Right atrium auricular region (tissue), 2 donors: ENCODE data around the gene OSGEPL1. TPM values are rescaled to one million over a fixed set of nuclear protein-coding genes. Genes with fewer than 3 reads are reported as not detected.
"Not testable (repeated sequence)": the region's sequence is repeated elsewhere in the genome, so short reads cannot be mapped to it uniquely, and the experiment has no call there.

Experiments used
- DNase-seq: peaks from one replicate; pipeline ENCODE4 v3.0.0-alpha.2; 2019; ENCODE audit warnings: low spot score
- H3K27ac ChIP-seq, 2 donors: fragments of 200-600 bp; sonication (generic); 1 replicate in 1 of 2; 2 replicates in 1 of 2; pipeline ENCODE4 v1.5.1; 2016 to 2019
- H3K27me3 ChIP-seq, 2 donors: fragments of 200-600 bp; sonication (generic); one replicate each; pipeline versions ENCODE4 v1.5.1 to v1.6.0; 2017 to 2019
- H3K36me3 ChIP-seq: fragments of 200-600 bp; sonication (generic); one replicate; pipeline ENCODE4 v1.5.1; 2016
- H3K4me1 ChIP-seq, 2 donors: fragments of 200-600 bp; sonication (generic); one replicate each; pipeline versions ENCODE4 v1.5.1 to v1.6.0; 2017 to 2019
- H3K4me3 ChIP-seq, 2 donors: fragments of 200-600 bp; sonication (generic); 1 replicate in 1 of 2; 2 replicates in 1 of 2; pipeline ENCODE4 v1.5.1; 2017 to 2019; ENCODE audit warnings: mild to moderate bottlenecking in 1 of 2, moderate library complexity in 1 of 2
- H3K9me3 ChIP-seq, 2 donors: fragments of 200-600 bp; sonication (generic); one replicate each; pipeline ENCODE4 v1.5.1; 2019
- CTCF ChIP-seq, 2 donors: fragments of 200-600 bp; sonication (generic); IDR thresholded peaks; one replicate each; pipeline ENCODE4 v1.5.1; 2019; ENCODE audit warnings: antibody characterized with exemption in 2 of 2
- total RNA-seq, 2 donors: library from RNA; depleted of rRNA; stranded (reverse); fragments of >200 nt; gene quantifications; one replicate each; pipeline ENCODE4 v1.1.0, GENCODE V29; 2016

Gene OSGEPL1
- total RNA-seq, 2 donors from 2014 or later = 5.3 to 8.1 TPM

GRCh38 chr2:189762229-189762550, 402 bp downstream of the OSGEPL1 start:
- H3K4me1 ChIP-seq = peaks cover 0 to 15% of the 10 kb centered on the region in 2 donors
- H3K36me3 ChIP-seq = peaks cover 7% of the 10 kb centered on the region
- H3K27ac ChIP-seq = peak overlapping the region; percentile 90 to 92
- no peak for DNase-seq
- H3K9me3 ChIP-seq = no peaks in the 10 kb centered on the region
- H3K4me3 ChIP-seq = peak overlapping the region; percentile 70 to 78
- TF ChIP-seq CTCF (IDR thresholded peaks at IDR 0.05) = no peak
- H3K27me3 ChIP-seq = no peaks in the 10 kb centered on the region

DNA sequence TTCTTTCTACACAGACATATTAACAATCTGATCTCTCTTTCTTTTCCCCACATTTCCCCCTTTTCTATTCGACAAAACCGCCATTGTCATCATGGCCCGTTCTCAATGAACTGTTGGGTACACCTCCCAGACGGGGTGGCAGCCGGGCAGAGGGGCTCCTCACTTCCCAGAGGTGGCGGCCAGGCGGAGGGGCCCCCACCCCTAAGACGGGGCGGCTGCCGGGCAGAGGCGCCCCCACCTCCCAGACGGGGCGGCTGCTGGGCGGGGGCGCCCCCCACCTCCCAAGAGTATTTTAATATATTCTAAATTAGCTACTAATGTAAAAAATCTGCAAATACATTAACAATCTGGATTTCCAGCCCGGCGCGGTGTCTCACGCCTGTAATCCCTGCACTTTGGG, 2.4 kb downstream of the OSGEPL1 start:
- H3K27ac ChIP-seq, H3K9me3 ChIP-seq, H3K4me3 ChIP-seq, H3K27me3 ChIP-seq, DNase-seq, H3K36me3 ChIP-seq: not testable (repeated sequence)
- H3K4me1 ChIP-seq = peaks cover 0 to 15% of the 10 kb centered on the region in 2 donors

- peaks cover 14% of the 10 kb centered on the region for H3K36me3 ChIP-seq
- TF ChIP-seq CTCF (IDR thresholded peaks at IDR 0.05) = no peak
- H3K4me3 ChIP-seq = no peak overlapping the region
- H3K4me1 ChIP-seq = peaks cover 0 to 2% of the 10 kb centered on the region in 2 donors
- H3K27ac ChIP-seq = no peak overlapping the region
- H3K27me3 ChIP-seq = no peaks in the 10 kb centered on the region
- H3K9me3 ChIP-seq = no peaks in the 10 kb centered on the region
- DNase-seq = no peak
Measured at GRCh38 chr2:189756311-189756952, 6.2 kb downstream of the OSGEPL1 start.

DNA sequence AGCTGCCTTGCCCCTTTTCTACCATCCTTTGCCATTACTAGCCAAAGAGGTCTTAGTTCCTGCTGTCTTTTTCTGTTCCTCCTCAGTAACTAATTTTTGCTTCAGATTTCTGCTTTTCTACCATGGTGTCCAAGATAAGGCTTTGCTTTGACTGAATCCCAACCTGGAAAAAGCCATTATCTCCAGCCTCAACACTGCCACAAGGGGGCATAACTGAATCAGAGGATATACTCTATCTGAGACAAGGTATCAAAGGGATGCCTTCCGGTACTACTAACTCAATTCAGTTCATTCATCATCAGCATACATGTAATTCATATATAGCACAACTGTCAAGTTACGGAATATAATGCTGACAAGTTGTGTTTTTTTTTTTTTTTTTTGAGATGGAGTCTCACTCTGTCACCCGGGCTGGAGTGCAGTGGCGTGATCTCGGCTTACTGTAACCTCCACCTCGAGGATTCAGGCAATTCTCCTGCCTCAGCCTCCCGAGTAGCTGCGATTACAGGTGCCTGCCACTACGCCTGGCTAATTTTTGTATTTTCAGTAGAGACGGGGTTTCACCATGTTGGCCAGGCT, 11.4 kb downstream of the OSGEPL1 start:
- peak in 1 of 2 donors; percentile 58 for TF ChIP-seq CTCF (IDR thresholded peaks at IDR 0.05)
- Histone ChIP-seq H3K9me3 (no peaks in the 10 kb centered on the region), H3K36me3 (peaks cover 44% of the 10 kb centered on the region), H3K4me3 (no peak overlapping the region), H3K4me1 (no peaks in the 10 kb centered on the region), H3K27me3 (no peaks in the 10 kb centered on the region), H3K27ac (no peak overlapping the region)
- no peak for DNase-seq

- H3K36me3 ChIP-seq = no peaks in the 10 kb centered on the region
- H3K4me1 ChIP-seq = no peaks in the 10 kb centered on the region
- DNase-seq = no peak
- no peak for TF ChIP-seq CTCF (IDR thresholded peaks at IDR 0.05)
- H3K9me3 ChIP-seq = no peaks in the 10 kb centered on the region
- no peak overlapping the region for H3K27ac ChIP-seq
- no peak overlapping the region for H3K4me3 ChIP-seq
- no peaks in the 10 kb centered on the region for H3K27me3 ChIP-seq
Measured at GRCh38 chr2:189729430-189729829, 33.2 kb downstream of the OSGEPL1 start.

DNA sequence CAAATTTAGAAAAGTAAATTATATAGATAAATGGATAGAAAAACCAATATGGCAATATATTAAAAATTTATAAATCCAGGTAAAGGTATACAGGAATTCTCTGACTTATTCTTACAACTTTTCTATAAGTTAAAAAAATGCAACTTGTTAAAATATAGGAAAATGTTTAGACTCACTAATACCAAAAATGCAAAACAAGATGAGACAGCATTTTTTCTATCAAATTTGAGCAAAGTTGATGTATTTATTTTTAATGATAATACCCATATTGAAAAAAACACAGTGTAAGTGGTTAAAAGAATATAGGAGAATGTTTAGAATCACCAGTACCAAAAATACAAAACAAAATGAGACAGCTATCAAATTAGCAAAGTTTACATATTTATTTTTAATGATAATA, 35.7 kb downstream of the OSGEPL1 start:
- Histone ChIP-seq H3K27ac (no peak overlapping the region), H3K9me3 (no peaks in the 10 kb centered on the region), H3K4me1 (no peaks in the 10 kb centered on the region), H3K4me3 (no peak overlapping the region), H3K36me3 (no peaks in the 10 kb centered on the region), H3K27me3 (no peaks in the 10 kb centered on the region)
- no peak for DNase-seq
- TF ChIP-seq CTCF (IDR thresholded peaks at IDR 0.05) = no peak
